Retina (tissue), 1 donor: Measurements from ENCODE around the gene LARGE1.
"Not testable (repeated sequence)": the region's sequence is repeated elsewhere in the genome, so short reads cannot be mapped to it uniquely, and the experiment has no call there.

ENCODE experiments used
- DNase-seq: peaks from one replicate; pipeline ENCODE4 v3.0.0-alpha.2; 2016

Gene LARGE1

GRCh38 chr22:33464698-33465097 is 455.6 kb downstream of the LARGE1 start:
- no peak for DNase-seq

- DNase-seq, result no peak
These were observed 458.4 kb downstream of the LARGE1 start for GRCh38 chr22:33461698-33462434.

- DNase-seq, result not testable (repeated sequence)
These were observed 459.0 kb downstream of the LARGE1 start for GRCh38 chr22:33461245-33461644.

GRCh38 chr22:33459137-33459536 is 461.1 kb downstream of the LARGE1 start:
- DNase-seq, result no peak

- DNase-seq, result no peak
These were observed 463.8 kb downstream of the LARGE1 start for GRCh38 chr22:33456511-33456910.

GRCh38 chr22:33455036-33455435 is 465.2 kb downstream of the LARGE1 start:
- DNase-seq, result no peak

- no peak for DNase-seq
These were observed 468.3 kb downstream of the LARGE1 start for GRCh38 chr22:33451866-33452469.

- DNase-seq, result no peak
These were observed 469.5 kb downstream of the LARGE1 start for GRCh38 chr22:33450756-33451155.

- DNase-seq, result no peak
These were observed 472.5 kb downstream of the LARGE1 start for GRCh38 chr22:33447733-33448132.

- DNase-seq, result no peak
These were observed 476.6 kb downstream of the LARGE1 start for GRCh38 chr22:33443683-33444082.

- DNase-seq, result no peak
These were observed 479.5 kb downstream of the LARGE1 start for GRCh38 chr22:33440756-33441155.

GRCh38 chr22:33438273-33438672 is 482.0 kb downstream of the LARGE1 start:
- no peak for DNase-seq

- DNase-seq, result no peak
These were observed 489.0 kb downstream of the LARGE1 start for GRCh38 chr22:33431300-33431699.

GRCh38 chr22:33429281-33429680 is 491.0 kb downstream of the LARGE1 start:
- DNase-seq, result no peak

GRCh38 chr22:33427461-33427860 is 492.8 kb downstream of the LARGE1 start:
- DNase-seq, result no peak

- no peak for DNase-seq
These were observed 493.8 kb downstream of the LARGE1 start for GRCh38 chr22:33426451-33426850.

GRCh38 chr22:33421859-33422258 is 498.4 kb downstream of the LARGE1 start:
- no peak for DNase-seq

- no peak for DNase-seq
These were observed 501.8 kb downstream of the LARGE1 start for GRCh38 chr22:33418484-33418883.

- no peak for DNase-seq
These were observed 504.9 kb downstream of the LARGE1 start for GRCh38 chr22:33415401-33415800.

- no peak for DNase-seq
These were observed 511.2 kb downstream of the LARGE1 start for GRCh38 chr22:33409079-33409478.

- DNase-seq, result no peak
These were observed 515.1 kb downstream of the LARGE1 start for GRCh38 chr22:33405194-33405593.

- DNase-seq, result no peak
These were observed 515.6 kb downstream of the LARGE1 start for GRCh38 chr22:33404723-33405122.

GRCh38 chr22:33402325-33402724 is 518.0 kb downstream of the LARGE1 start:
- DNase-seq, result no peak

GRCh38 chr22:33401291-33401690 is 519.0 kb downstream of the LARGE1 start:
- DNase-seq, result no peak

GRCh38 chr22:33400891-33401290 is 519.4 kb downstream of the LARGE1 start:
- no peak for DNase-seq
